CD14-positive monocyte (primary cell): ENCODE results near the gene ITGA3. TPM values are rescaled to one million over a fixed set of nuclear protein-coding genes. Genes with fewer than 3 reads are reported as not detected.
"Not testable (repeated sequence)": the region's sequence is repeated elsewhere in the genome, so short reads cannot be mapped to it uniquely, and the experiment has no call there.

ENCODE experiments used
- DNase-seq, 3 donors: peaks; one replicate each; pipeline ENCODE4 v3.0.0-alpha.2; 2011 to 2022
- H2AFZ ChIP-seq: 2 replicates; pipeline ENCODE4 v1.6.0; 2012; ENCODE audit warnings: mild to moderate bottlenecking, low read depth, low read length, inconsistent platforms; ENCODE audit not compliant: insufficient read depth, poor library complexity, severe bottlenecking
- H3K27ac ChIP-seq, 2 donors: 1 replicate in 1 of 2; 2 replicates in 1 of 2; pipeline ENCODE4 v1.5.1; 2012 to 2013; ENCODE audit warnings: low read length in 2 of 2, control low read depth in 1 of 2, inconsistent platforms in 1 of 2, low read depth in 1 of 2, mild to moderate bottlenecking in 1 of 2
- H3K27me3 ChIP-seq, 2 donors: one replicate each; pipeline versions ENCODE4 v1.6.0 to v1.6.1; 2011 to 2013; ENCODE audit warnings: low read length in 2 of 2; ENCODE audit not compliant: control insufficient read depth in 2 of 2, insufficient read depth in 2 of 2
- H3K36me3 ChIP-seq, 2 donors: replicated peaks in 1 of 2; 1 replicate in 1 of 2; 2 replicates in 1 of 2; pipeline versions ENCODE4 v1.5.1 to v1.6.1; 2012 to 2013; ENCODE audit warnings: low read length in 2 of 2, control low read depth in 1 of 2, inconsistent platforms in 1 of 2, mild to moderate bottlenecking in 1 of 2; ENCODE audit not compliant: insufficient read depth in 2 of 2, control insufficient read depth in 1 of 2
- H3K4me1 ChIP-seq, 2 donors: 1 replicate in 1 of 2; 2 replicates in 1 of 2; pipeline versions ENCODE4 v1.5.1 to v1.6.1; 2012 to 2013; ENCODE audit warnings: low read length in 2 of 2, control low read depth in 1 of 2, inconsistent platforms in 1 of 2, mild to moderate bottlenecking in 1 of 2, moderate library complexity in 1 of 2; ENCODE audit not compliant: insufficient read depth in 2 of 2, control insufficient read depth in 1 of 2
- H3K4me2 ChIP-seq: replicated peaks from 2 replicates; pipeline ENCODE3; 2012; ENCODE audit warnings: low read length, moderate library complexity, mild to moderate bottlenecking; ENCODE audit not compliant: poor library complexity, severe bottlenecking; ENCODE audit errors: extremely low read depth
- H3K4me3 ChIP-seq, 3 experiments: fragments of 200-600 bp in 1 of 3; sonication (generic) in 1 of 3; replicated peaks in 1 of 3; 1 replicate in 2 of 3; 2 replicates in 1 of 3; pipeline ENCODE4 v1.5.1; 2011 to 2013; ENCODE audit warnings: low read length in 3 of 3, mild to moderate bottlenecking in 3 of 3, control low read depth in 2 of 3, low read depth in 2 of 3, inconsistent platforms in 1 of 3, moderate library complexity in 1 of 3
- H3K79me2 ChIP-seq: 2 replicates; pipeline ENCODE4 v1.6.0; 2012; ENCODE audit warnings: mild to moderate bottlenecking, control low read depth, inconsistent platforms, low read length, moderate library complexity; ENCODE audit not compliant: insufficient read depth
- H3K9ac ChIP-seq: 2 replicates; pipeline ENCODE4 v1.6.0; 2017; ENCODE audit warnings: low read length, mild to moderate bottlenecking; ENCODE audit not compliant: insufficient read depth, poor library complexity, severe bottlenecking
- H3K9me3 ChIP-seq, 2 donors: replicated peaks in 1 of 2; 1 replicate in 1 of 2; 2 replicates in 1 of 2; pipeline versions ENCODE4 v1.5.1 to v1.6.1; 2012 to 2013; ENCODE audit warnings: low read length in 2 of 2, control low read depth in 1 of 2; ENCODE audit not compliant: control insufficient read depth in 1 of 2, insufficient read depth in 1 of 2
- H4K20me1 ChIP-seq: 2 replicates; pipeline ENCODE4 v1.6.0; 2012; ENCODE audit warnings: mild to moderate bottlenecking, low read length, control low read depth, moderate library complexity; ENCODE audit not compliant: insufficient read depth
- H3K27ac Mint-ChIP-seq, 7 donors: one replicate each; pipeline ENCODE4 v1.8.0; 2020; ENCODE audit warnings: mild to moderate bottlenecking in 7 of 7, mixed read lengths in 7 of 7, moderate library complexity in 6 of 7, inconsistent platforms in 2 of 7
- H3K27me3 Mint-ChIP-seq, 3 donors: one replicate each; pipeline ENCODE4 v1.8.0; 2021 to 2022; ENCODE audit warnings: low read depth in 3 of 3, mild to moderate bottlenecking in 3 of 3, mixed read lengths in 3 of 3, moderate library complexity in 3 of 3, inconsistent platforms in 1 of 3
- H3K36me3 Mint-ChIP-seq, 2 donors: one replicate each; pipeline ENCODE4 v1.8.0; 2020; ENCODE audit warnings: mixed read lengths in 2 of 2, inconsistent platforms in 1 of 2, mild to moderate bottlenecking in 1 of 2
- H3K4me1 Mint-ChIP-seq: one replicate; pipeline ENCODE4 v1.8.0; 2020; ENCODE audit warnings: mild to moderate bottlenecking, mixed read lengths
- H3K4me3 Mint-ChIP-seq, 2 donors: one replicate each; pipeline ENCODE4 v1.8.0; 2020; ENCODE audit warnings: mild to moderate bottlenecking in 2 of 2, mixed read lengths in 2 of 2, moderate library complexity in 1 of 2
- H3K9me3 Mint-ChIP-seq, 7 donors: one replicate each; pipeline ENCODE4 v1.8.0; 2020 to 2022; ENCODE audit warnings: mixed read lengths in 7 of 7, mild to moderate bottlenecking in 6 of 7, moderate library complexity in 6 of 7, inconsistent platforms in 2 of 7
- CTCF ChIP-seq: fragments of 200-600 bp; IDR thresholded peaks from one replicate; pipeline ENCODE4 v1.8.0; 2022; ENCODE audit warnings: antibody characterized with exemption, mild to moderate bottlenecking
- WGBS: methylation state at CpG from one replicate; pipeline ENCODE4 v1.1.5; 2013; ENCODE audit warnings: missing lambda C conversion rate; ENCODE audit not compliant: insufficient coverage; 5-methylcytosine and 5-hydroxymethylcytosine counted together
- intact Hi-C, 2 donors: fragments of 100-400 bp; cut with micrococcal nuclease; formaldehyde crosslinking; loops; one replicate each; pipeline versions ENCODE4 v1.15.0 to v1.15.1; 2023
- polyA plus RNA-seq, 3 donors: library from polyadenylated mRNA; depleted of rRNA in 1 of 3; unstranded in 2 of 3; stranded (reverse) in 1 of 3; fragments of 300-500 nt in 2 of 3; fragments of >200 nt in 1 of 3; fragmentation: Illumina TruSeq in 2 of 3; gene quantifications; 1 replicate in 2 of 3; 2 replicates in 1 of 3; pipeline ENCODE4 v1.2.3, GENCODE V29; 2012 to 2021

ITGA3 gene
- polyA plus RNA-seq, 3 donors: 0.31 to 0.36 TPM; not detected in 1

- no peak overlapping the region for H3K4me2 ChIP-seq
- TF ChIP-seq CTCF: no peak
- H3K27ac Mint-ChIP-seq: no peak overlapping the region
- H3K4me1 Mint-ChIP-seq: no peaks in the 10 kb centered on the region
- H3K4me3 Mint-ChIP-seq: no peak overlapping the region
- no peaks in the 10 kb centered on the region for H3K79me2 ChIP-seq
- H3K36me3 Mint-ChIP-seq: no peaks in the 10 kb centered on the region
- no peak overlapping the region for H3K9ac ChIP-seq
- no peak overlapping the region for H3K27ac ChIP-seq
- intact Hi-C loops: no loop called here
- 91% methylated on average over 10 of the region's 14 CpGs for WGBS
- no peaks in the 10 kb centered on the region for H3K9me3 ChIP-seq
- H3K9me3 Mint-ChIP-seq: no peaks in the 10 kb centered on the region
- DNase-seq: no peak
- H3K27me3 ChIP-seq: no peaks in the 10 kb centered on the region
- no peaks in the 10 kb centered on the region for H4K20me1 ChIP-seq
- H3K36me3 ChIP-seq: no peaks in the 10 kb centered on the region
- H3K4me3 ChIP-seq: no peak overlapping the region
- H2AFZ ChIP-seq: no peak overlapping the region
- H3K4me1 ChIP-seq: no peaks in the 10 kb centered on the region
- H3K27me3 Mint-ChIP-seq: peaks cover 4 to 12% (median 11%) of the 10 kb centered on the region in 3 donors
Measured at GRCh38 chr17:50037321-50038107, 18.4 kb upstream of the ITGA3 start.

- Histone ChIP-seq H2AFZ (no peak overlapping the region), H3K27me3 (no peaks in the 10 kb centered on the region), H3K79me2 (no peaks in the 10 kb centered on the region), H3K9me3 (no peaks in the 10 kb centered on the region), H3K9ac (no peak overlapping the region), H3K36me3 (no peaks in the 10 kb centered on the region), H4K20me1 (no peaks in the 10 kb centered on the region), H3K27ac (no peak overlapping the region), H3K4me3 (no peak overlapping the region), H3K4me2 (no peak overlapping the region), H3K4me1 (no peaks in the 10 kb centered on the region)
- Mint-ChIP-seq H3K27me3 (peaks cover 6 to 12% (median 11%) of the 10 kb centered on the region in 3 donors), H3K36me3 (no peaks in the 10 kb centered on the region), H3K9me3 (no peaks in the 10 kb centered on the region), H3K4me3 (no peak overlapping the region), H3K27ac (peak overlapping the region in 1 of 7 donors; percentile 30), H3K4me1 (no peaks in the 10 kb centered on the region)
- WGBS: 75% methylated on average over 2 of the region's 4 CpGs
- no peak for DNase-seq
- no peak for TF ChIP-seq CTCF
- intact Hi-C loops: no loop called here
Measured at GRCh38 chr17:50039058-50039457, 16.9 kb upstream of the ITGA3 start.

DNA sequence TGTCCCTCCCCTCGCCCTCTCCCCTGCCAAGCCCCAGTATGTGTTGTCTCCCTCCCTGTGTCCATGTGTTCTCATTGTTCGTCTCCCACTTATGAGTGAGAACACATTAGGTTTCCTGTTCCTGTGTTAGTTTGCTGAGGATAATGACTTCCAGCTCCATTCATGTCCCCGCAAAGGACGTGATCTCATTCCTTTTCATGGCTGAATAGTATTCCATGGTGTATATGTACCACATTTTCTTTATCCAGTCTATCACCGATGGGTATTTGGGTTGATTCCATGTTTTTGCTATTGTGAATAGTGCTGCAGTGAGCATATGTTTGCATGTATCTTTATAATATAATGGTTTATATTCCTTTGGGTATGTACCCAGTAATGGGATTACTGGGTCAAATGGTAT, 15.4 kb upstream of the ITGA3 start:
- H3K27me3 Mint-ChIP-seq, H3K36me3 ChIP-seq, H4K20me1 ChIP-seq, H3K27ac Mint-ChIP-seq, DNase-seq, H2AFZ ChIP-seq, H3K4me3 ChIP-seq, H3K9me3 Mint-ChIP-seq, H3K4me1 ChIP-seq, H3K9me3 ChIP-seq, H3K4me1 Mint-ChIP-seq, H3K4me2 ChIP-seq, H3K79me2 ChIP-seq, intact Hi-C loops, H3K9ac ChIP-seq, H3K27me3 ChIP-seq, H3K27ac ChIP-seq, H3K36me3 Mint-ChIP-seq, H3K4me3 Mint-ChIP-seq: not testable (repeated sequence)
- WGBS: no CpG with 5 or more reads among the region's 5 CpGs
